HG03135 (cell line): ENCODE measurements around the gene LPAR3.
"Not testable (repeated sequence)": the region's sequence is repeated elsewhere in the genome, so short reads cannot be mapped to it uniquely, and the experiment has no call there.

ENCODE experiments used
- ATAC-seq: cut with Tn5 transposase; IDR thresholded peaks from one replicate; pipeline ENCODE4 v1.9.1; 2021; ENCODE audit warnings: mild to moderate bottlenecking, moderate library complexity; ENCODE audit not compliant: unreplicated experiment

LPAR3 gene, protein sequence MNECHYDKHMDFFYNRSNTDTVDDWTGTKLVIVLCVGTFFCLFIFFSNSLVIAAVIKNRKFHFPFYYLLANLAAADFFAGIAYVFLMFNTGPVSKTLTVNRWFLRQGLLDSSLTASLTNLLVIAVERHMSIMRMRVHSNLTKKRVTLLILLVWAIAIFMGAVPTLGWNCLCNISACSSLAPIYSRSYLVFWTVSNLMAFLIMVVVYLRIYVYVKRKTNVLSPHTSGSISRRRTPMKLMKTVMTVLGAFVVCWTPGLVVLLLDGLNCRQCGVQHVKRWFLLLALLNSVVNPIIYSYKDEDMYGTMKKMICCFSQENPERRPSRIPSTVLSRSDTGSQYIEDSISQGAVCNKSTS

DNA sequence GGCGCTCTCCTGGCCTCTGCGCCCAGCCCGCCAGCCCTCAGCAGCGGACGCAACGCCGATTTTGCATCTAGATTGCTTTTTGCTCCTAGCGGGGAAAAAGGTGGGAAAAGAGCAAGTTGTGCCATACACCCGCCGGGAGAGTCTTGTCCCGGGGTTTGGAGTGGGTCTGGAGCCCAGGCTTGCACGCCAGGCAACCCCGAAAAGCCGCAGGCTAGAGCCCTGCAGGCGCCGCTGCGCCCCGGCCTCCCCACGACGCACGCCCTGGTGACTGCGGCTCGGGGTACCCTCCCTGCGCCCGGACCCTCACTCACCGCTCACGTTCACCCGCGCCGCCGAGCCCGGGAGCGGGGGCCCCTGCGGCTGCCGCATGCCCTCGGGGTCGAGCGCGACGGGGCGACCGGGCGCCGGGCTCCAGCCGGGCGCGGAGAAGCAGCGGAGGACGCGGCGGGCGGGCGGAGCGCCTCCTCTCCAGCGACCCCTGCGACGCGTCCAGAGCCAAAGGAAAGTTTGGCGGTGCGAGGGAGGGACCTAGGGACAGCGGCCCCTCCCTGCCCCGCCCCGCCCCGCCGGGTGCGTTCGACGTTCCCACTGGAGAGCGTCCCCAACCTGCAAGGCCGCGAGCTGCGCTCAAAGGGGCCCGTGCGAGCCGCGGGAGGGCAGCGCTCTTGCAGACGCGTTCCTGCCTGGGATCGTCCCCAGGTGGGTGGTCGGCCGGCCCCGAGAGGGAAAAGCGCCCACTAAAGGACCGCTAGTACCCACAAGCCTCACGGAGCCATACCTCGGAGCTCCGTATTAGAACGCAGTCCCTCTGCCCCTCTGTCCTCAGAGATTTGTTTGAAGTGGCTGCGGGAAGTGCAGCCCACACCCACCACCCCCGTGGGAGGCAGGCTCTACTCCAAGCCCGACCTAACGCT lies at the start of gene LPAR3:
Gene LPAR3, minus strand, starts transcription at position 502 of the 914 bp plus-strand sequence. CDS start 27,086 bp downstream, outside the sequence.
- no peak for ATAC-seq

DNA sequence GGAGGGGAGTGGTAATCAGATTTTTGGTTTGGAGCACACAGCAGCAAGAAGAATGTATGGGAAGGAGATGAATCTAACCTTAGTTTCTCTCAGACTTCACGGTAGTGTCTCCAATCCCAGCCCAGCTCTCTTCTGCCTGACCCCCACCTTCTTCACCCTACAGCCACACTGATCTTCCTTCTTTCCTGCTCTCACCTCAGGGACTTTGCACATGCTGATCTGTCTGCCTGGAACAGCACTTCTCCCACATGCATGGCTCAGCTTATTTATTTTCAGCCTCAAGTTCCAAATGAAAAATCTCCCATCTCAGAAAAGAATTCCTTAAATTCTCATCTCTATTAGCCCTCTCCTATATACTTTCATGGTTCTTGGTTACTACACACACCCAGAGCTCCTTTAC lies 48.8 kb upstream of the LPAR3 start:
- no peak for ATAC-seq

DNA sequence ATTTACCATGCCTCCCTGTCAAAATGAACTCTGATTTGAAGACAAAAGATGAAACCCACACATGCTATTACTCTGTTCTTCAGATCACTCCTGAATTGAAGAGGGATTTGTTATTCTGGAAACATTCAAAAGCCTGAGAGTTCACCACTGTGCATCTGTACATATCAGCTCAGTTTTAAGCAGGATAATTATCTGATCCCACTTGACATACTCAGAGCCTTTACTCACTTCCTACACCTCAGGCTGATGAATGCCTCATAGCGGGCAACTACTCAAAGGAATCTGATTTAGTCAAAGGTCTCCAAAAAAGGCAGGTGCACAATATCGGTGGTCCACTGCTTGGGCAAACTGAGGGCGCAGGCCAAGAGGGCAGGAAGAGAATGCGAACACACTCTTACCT lies 47.5 kb upstream of the LPAR3 start:
- no peak for ATAC-seq

DNA sequence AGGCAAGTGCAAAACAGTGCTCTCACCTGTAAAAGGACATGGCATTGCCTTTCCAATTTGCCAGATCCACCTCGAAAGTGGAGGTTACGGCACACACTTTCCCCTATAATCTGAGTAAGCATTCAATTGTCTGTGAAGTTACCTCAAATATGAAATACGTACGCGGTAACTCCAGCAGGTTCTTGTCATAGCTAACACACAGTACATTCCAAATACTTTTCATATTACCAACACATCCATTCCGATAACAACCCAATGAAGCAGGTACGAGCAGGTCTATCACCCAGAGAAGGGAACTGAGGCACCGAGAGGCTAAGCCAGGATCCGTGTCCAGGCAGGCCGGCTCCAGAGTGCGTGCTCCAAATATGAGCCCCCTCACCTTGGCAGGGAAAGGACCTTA lies 46.8 kb upstream of the LPAR3 start:
- no peak for ATAC-seq

DNA sequence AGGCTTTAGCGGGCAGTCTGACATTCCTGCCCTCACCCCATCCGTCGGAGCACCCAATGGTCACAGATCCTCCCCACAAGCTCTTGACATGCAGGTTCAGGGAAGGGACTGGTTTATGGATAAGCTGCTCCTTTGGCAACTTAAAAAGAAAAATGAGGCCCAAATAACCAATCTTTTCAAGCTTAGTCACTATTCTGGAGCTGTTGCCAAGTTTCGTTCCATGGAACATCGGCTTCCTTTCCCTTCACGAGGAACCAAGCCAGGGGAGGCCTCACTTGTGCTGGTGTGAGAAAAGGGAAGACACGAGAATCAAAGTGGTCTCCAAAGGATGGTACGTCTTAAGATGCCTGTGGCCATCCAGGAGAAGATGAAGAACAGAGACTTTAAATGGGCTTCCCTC lies 46.1 kb upstream of the LPAR3 start:
- ATAC-seq: no peak

DNA sequence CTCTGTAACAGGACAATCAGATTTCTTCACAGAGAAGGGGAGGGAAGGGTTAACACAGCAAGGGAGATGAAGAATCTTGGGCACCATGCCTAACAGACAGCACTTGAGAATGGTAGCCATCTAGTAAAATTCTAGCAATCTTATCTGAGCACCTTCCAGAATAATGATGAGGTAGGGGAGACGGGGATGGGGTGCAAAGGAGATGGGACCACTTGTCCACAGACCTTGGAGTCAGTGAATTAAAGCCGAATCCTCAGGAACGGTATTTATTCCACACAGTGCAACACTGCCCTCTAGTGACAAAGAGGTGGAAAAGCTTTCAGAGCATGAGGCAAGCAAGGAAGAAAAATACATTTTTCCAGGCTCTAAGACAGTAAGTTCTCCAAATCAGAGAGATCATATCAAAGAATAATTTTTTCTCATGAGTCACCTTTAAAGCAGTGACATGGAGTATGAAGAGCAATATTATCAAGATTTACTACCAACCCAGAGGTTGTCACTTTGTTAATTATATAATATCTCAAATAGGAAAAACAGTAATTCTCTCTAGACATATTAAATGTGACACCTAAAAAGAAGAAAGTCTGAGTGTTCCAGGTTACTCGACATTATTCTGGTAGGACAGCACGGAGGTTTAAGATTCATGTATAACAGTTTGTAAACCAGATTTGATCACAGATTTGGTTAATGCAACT lies 43.3 kb upstream of the LPAR3 start:
- no peak for ATAC-seq

DNA sequence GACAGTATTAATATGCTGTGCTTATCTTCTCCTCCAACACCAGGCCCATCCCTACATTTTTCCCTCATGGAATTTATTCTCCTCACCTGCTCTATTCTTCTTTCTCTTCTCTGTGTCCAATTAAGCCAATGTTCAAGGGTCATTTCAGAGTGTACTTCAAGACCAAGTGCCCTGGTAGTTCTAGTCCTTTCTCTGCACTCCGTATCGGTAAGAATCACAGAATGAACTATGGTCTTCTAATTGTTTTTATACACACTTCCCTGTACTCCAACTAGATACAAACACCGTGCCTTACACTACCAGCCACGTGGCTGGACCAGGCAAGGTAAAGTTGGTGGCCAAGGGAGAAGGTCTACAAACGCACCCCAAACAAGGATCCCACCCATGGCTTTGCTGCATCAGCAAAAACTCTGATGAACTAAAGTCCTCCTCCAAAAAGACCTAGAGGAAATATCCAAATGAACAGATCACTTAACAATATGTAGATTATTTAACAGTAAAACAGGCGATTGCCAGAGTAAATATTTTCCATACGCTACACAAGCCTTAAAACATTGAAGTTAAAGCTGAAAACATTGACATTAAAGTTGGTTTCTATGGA lies 40.1 kb upstream of the LPAR3 start:
- ATAC-seq: no peak

DNA sequence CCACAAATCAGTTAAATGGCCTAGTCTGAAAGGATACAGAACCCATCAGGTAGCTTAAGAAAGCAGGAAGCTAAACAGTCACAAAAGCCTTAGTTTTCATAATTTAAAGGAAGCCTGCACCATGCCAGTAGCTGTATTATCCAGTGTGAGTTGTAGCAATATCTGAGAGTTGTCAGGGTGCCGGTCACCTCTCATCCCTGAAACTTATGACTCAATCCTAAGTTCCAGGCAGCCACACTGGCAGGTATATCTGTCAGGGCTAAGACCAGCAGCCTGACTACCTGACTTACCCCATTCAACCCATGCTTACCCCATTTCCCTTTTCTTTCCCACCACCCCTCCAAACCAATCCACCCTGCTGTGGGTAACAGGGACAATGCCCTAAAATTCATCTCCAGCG lies 37.8 kb upstream of the LPAR3 start:
- no peak for ATAC-seq

DNA sequence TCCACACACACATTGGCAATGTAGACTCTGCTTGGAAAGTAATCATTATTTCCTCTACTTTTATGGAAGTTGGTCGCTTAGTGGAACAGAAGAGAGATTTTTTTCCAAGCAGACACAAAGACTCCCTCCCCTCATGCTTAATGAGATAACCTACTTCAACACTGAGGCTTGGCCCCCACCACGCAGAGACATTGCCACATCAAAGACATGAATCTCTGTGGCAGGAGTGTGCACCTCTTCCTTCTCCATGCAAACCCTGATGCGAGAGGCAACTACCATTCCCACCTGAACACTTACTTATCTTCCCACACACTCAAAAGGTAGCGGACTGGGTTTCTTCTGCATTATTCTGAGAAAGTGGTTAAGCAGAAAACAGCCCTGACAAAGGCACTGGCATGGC lies 37.3 kb upstream of the LPAR3 start:
- no peak for ATAC-seq

DNA sequence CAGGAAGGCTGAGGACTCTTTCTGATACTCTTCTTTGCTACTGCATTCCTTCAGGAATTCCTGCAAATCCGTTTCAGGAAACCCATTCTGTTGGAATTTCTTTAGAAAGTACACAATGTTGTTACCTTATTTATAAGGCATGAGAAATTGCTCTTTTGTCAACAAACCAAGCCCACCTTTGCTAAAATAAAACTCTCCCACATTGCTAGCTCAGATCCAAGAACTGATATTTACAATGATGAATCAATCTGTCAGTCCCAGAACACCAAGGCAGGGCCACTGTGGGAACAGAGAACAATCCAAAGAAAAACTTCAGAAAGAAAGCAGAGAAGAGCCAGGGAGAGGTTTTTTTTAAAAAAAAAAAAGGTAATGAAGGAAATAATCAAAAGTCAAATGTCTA lies 36.6 kb upstream of the LPAR3 start:
- ATAC-seq: no peak

DNA sequence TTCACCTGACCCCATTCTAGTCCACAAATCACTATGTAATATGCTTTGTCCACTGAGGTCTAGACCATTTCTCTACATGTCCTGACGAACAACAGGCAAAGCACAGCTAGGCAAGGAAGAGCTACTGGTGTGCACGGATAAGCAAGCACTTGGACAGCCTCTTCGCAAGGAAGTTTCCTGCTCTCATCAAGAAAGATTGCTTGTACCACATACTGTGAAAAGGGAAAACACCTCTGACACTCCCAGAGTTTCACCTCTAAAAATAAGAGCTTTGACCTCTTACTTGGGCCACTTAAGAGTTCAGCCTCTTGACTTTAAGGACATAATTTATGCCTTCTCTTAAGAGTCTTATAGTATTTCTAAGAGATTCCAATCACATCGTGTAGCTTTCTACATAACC lies 36.0 kb upstream of the LPAR3 start:
- no peak for ATAC-seq

DNA sequence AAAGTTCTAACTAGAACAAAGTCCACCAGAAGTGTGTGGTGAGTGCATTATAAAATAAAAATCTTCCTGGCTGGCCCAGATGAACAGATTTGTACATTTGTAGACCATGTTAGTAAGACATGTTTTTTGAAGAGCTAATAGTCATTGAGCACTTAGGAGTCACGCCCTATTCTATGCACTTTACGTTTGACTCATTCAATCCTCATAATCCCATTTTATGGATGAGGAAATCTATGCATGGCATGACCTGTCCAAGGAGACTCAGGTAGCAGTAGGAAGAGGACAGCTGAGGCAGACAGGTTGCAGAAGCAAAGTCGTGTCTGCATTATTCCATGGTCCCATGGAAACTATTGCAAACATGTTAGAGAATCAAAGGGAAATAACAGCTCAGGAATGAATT lies 30.3 kb upstream of the LPAR3 start:
- no peak for ATAC-seq

DNA sequence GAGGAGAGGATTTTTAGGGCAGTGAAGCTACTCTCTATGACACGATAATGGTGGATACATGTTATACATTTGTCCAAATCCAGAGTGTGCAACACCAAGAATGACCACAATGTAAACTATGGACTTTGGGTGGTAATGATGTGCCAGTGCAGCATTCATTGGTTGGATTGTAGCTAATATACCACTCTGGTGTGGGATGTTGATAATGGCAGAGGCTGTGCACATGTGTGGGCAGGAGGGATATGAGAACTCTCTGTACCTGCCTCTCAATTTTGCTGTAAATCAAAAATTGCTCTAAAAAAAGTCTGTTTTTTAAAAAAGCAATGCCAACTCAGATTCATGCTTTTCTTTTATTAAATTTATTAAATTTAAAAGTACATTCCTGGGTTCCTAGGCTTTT lies 27.2 kb upstream of the LPAR3 start:
- ATAC-seq: no peak

DNA sequence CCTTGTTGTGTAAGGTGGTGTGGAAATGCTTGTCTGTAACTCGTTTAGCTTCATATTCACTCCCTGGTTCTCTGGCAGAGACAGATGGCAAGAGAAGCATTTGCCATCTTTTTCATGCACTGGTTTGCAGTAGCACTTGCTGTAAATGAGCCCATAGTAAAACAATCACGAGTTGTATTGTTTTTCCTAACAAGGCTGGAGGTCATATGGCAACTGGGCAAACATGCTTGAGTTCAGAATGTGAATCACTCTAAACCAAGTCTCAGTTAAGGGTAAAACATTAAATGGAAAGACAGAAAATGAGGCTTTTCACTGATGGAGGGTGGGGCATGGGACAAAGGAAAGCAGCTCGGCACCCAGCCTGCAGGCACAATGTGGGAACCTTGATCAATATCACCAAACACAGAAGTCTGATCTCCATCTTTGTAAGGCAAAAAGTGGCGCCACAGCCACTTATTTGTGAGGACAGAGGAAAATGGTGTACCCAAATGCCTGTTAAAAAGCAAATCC lies 26.5 kb upstream of the LPAR3 start:
- no peak for ATAC-seq

DNA sequence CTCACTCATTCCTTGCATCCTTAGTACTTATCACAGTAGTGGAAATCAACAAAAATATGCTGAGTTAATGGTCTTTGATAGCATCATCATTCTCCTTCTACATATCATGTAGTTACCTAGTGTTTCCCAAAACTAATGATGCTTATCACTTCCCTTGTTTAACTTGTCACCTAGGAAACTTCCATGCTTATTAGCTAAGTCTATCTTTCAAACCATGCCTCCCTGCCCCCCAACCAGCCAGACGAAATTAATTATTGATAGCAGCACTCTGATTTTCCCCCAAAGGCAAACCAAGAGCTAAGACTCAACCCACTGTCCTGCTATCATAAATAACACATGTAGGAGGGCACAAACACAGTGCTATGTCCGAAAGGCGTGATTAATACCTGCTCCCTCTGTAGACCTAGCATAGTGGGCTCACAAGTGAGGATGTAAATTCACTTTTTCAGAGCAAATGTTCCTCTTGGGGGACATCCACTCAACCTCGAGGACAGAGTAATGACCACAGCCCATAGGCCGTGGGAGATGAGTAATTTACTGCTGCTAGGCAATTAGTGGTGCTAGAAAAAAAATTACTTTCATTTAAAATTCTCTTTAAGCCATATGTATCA lies 25.8 kb upstream of the LPAR3 start:
- ATAC-seq: no peak

DNA sequence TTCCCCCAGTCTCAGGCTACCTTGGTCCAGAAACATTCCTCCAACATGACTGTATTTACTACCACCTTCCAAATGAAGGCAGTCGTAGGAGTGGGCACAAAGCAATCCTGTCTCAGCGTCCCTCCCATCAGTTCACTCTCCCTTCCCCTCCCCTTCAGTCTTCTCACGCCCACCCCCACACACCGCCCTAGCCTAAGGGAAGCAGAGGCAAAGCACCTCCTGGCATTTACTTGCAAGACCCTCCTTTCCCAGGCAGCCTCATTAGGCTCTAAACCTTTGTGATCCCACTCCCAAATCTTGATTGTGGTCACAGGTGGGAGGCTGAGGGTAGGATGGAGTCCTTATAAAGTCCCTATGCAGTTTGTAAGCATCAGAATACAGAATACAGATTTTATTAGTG lies 23.9 kb upstream of the LPAR3 start:
- no peak for ATAC-seq

DNA sequence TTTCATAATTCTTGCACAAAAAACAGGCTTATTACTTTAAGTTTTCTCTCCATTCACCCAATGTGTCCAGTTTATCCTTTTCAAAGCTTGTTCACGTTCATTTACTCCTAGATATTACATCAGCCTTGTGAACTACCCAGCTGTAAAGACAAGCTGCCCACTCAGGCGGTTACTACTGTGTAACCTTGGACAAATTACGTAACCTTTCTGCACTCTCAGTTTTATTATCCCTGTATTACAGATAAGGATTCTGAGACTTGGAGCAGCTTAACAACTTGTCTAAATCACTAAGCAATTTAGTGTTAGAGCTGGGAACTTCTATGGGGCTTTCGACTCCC lies 20.5 kb upstream of the LPAR3 start:
- ATAC-seq: no peak

DNA sequence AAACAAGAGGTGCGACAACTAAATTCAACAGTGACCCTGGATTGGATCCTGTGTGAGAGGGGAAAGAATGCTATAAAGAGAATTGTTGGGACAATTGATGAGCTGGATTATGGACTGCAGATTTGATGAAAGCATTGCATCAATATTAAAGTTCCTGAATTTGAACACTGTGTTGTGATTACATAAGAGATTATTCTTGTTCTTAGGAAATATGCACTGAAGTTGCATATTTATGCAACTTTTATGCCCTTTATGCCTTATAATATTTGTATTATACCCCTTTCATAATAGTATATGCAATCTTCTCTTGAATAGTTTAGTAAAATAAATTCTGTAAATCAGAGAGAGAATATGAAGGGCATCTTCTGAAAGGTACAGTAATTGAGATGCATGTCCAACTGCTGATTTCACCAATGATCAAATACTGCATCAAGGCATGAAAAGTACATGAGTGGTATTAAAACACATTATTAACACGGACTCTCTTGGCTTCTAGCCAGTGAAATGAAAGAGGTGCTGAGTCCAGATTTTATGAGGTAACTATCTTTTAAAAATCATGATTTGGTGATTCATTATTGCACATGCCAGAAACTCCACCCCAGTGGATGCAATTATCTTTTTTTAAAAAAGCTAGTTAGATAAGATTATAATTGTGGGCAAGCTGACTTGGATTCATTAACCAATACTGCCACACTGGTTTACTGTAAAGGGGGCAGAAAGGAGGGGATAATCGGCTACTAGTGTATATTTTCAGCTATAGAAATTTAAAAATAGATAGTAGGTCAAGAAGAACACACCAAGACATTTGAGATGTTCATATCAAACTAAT lies 19.9 kb upstream of the LPAR3 start:
- no peak for ATAC-seq

DNA sequence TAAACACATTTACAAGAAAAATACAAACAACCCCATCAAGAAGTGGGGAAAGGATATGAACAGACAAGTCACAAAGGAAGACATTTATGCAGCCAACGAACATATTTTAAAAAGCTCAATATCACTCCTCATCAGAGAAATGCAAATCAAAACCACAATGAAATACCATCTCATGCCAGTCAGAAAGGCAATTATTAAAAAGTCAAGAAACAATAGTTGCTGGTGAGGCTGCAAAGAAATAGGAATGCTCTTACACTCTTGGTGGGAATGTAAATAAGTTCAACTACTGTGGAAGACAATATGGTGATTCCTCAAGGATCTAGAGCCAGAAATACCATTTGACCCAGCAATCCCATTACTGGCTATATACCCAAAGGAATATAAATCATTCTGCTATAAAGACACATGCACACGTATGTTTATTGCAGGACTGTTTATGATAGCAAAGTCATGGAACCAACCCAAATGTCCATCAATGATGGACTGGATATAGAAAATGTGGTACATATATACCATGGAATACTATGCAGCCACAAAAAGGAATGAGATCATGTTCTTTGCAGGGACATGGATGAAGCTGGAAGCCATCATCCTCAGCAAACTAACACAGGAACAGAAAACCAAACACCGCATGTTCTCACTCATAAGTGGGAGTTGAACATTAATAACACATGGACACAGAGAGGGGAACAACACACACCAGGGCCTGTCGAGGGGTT lies 15.9 kb upstream of the LPAR3 start:
- ATAC-seq: not testable (repeated sequence)
